A549 (cell line): ENCODE results near the gene FSTL4. TPM values are rescaled to one million over a fixed set of nuclear protein-coding genes. Genes with fewer than 3 reads are reported as not detected.

Experiments
- ATAC-seq, 2 experiments: fragments of 200-7000 bp in 1 of 2; fragments of >200 bp in 1 of 2; cut with Nextera tagmentation in 1 of 2; cut with Tn5 transposase in 1 of 2; 3 replicates each; pipeline versions ENCODE4 v1.8.0 to v1.9.1; 2018 to 2020; ENCODE audit warnings: mild to moderate bottlenecking in 1 of 2, moderate library complexity in 1 of 2
- CTCF ChIA-PET: fragments of 300-600 bp; sonication (Branson Sonifier 250); formaldehyde crosslinking; extraction: SDS; loops from one replicate; lab custom pipeline; 2021; ENCODE audit warnings: antibody characterized with exemption, inconsistent platforms; lab: Yijun Ruan, JAX
- POLR2A ChIA-PET: fragments of 350-600 bp; formaldehyde crosslinking; extraction: SDS; loops from one replicate; lab custom pipeline; 2021; ENCODE audit warnings: antibody characterized with exemption, inconsistent platforms; lab: Yijun Ruan, JAX
- DNase-seq, 2 experiments: peaks; one replicate each; pipeline versions ENCODE4 v3.0.0 to v3.0.0-alpha.2; 2011 to 2016; ENCODE audit warnings: low read depth in 1 of 2, low spot score in 1 of 2
- FAIRE-seq: peaks from 2 replicates; lab custom pipeline; 2011; peaks lifted over from hg19 to GRCh38; lab: Jason Lieb, UNC
- H3K27ac ChIP-seq, 2 experiments: fragments of >200 bp; sonication (Bioruptor Twin); formaldehyde crosslinking; 3 replicates each; pipeline ENCODE4 v1.5.1; 2016 to 2017
- H3K4me1 ChIP-seq: fragments of >200 bp; sonication (Bioruptor Twin); formaldehyde crosslinking; 3 replicates; pipeline ENCODE4 v1.6.1; 2016
- H3K4me2 ChIP-seq: fragments of >200 bp; sonication (Bioruptor Twin); formaldehyde crosslinking; 3 replicates; pipeline ENCODE4 v1.6.1; 2016
- H3K4me3 ChIP-seq: fragments of >200 bp; sonication (Bioruptor Twin); formaldehyde crosslinking; 3 replicates; pipeline ENCODE4 v1.5.1; 2016
- H3K9me3 ChIP-seq: fragments of >200 bp; sonication (Bioruptor Twin); formaldehyde crosslinking; 3 replicates; pipeline ENCODE4 v1.6.1; 2016
- CBX8 ChIP-seq: fragments of 200-600 bp; sonication (generic); IDR thresholded peaks from 2 replicates; pipeline ENCODE4 v1.6.1; 2016
- CHD2 ChIP-seq: fragments of 150-350 bp; IDR thresholded peaks from 2 replicates; pipeline ENCODE4 v1.6.1; 2014; ENCODE audit warnings: low read length; ENCODE audit not compliant: partially characterized antibody
- EHMT2 ChIP-seq: fragments of 200-600 bp; sonication (generic); IDR thresholded peaks from 2 replicates; pipeline ENCODE4 v1.6.1; 2016; ENCODE audit warnings: antibody characterized with exemption, low read depth, mild to moderate bottlenecking, moderate library complexity
- FOSB ChIP-seq: fragments of 250-450 bp; sonication (Bioruptor Pico); IDR thresholded peaks from 2 replicates; pipeline ENCODE4 v1.5.0; 2020; ENCODE audit warnings: mild to moderate bottlenecking, moderate library complexity
- FOXS1 ChIP-seq: fragments of 250-450 bp; sonication (Bioruptor Pico); IDR thresholded peaks from 2 replicates; pipeline ENCODE4 v1.5.0; 2020; ENCODE audit warnings: mild to moderate bottlenecking, moderate library complexity
- HDAC2 ChIP-seq: fragments of 200-600 bp; sonication (generic); IDR thresholded peaks from 2 replicates; pipeline ENCODE4 v1.6.1; 2016
- HOXA7 ChIP-seq: fragments of 250-450 bp; sonication (Bioruptor Pico); IDR thresholded peaks from 2 replicates; pipeline ENCODE4 v1.5.0; 2020; ENCODE audit warnings: mild to moderate bottlenecking, moderate library complexity
- HOXB13 ChIP-seq: fragments of 250-450 bp; sonication (Bioruptor Pico); IDR thresholded peaks from 2 replicates; pipeline ENCODE4 v1.5.0; 2020; ENCODE audit warnings: low read depth, mild to moderate bottlenecking, moderate library complexity
- HOXB5 ChIP-seq: fragments of 250-450 bp; sonication (Bioruptor Pico); IDR thresholded peaks from 2 replicates; pipeline ENCODE4 v1.5.0; 2020; ENCODE audit warnings: mild to moderate bottlenecking, moderate library complexity
- JUN ChIP-seq, 2 experiments: fragments of >200 bp; sonication (Bioruptor Twin); formaldehyde crosslinking; IDR thresholded peaks; 2 replicates in 1 of 2; 3 replicates in 1 of 2; pipeline ENCODE4 v1.6.1; 2016 to 2017
- MAFK ChIP-seq: fragments of 450-650 bp; IDR thresholded peaks from 2 replicates; pipeline ENCODE4 v1.6.1; 2014; ENCODE audit not compliant: partially characterized antibody
- MYC ChIP-seq: IDR thresholded peaks from 2 replicates; pipeline ENCODE4 v1.6.1; 2012; ENCODE audit warnings: mild to moderate bottlenecking, inconsistent platforms, low read length, improper control_type of control experiment, borderline replicate concordance
- POLR2AphosphoS2 ChIP-seq: conservative IDR thresholded peaks from 2 replicates; pipeline ENCODE4 v1.6.1; 2012; ENCODE audit warnings: low read length, improper control_type of control experiment, inconsistent platforms
- RAD21 ChIP-seq, 2 experiments: fragments of >200 bp in 1 of 2; sonication (Bioruptor Twin) in 1 of 2; formaldehyde crosslinking in 1 of 2; IDR thresholded peaks in 1 of 2; conservative IDR thresholded peaks in 1 of 2; 2 replicates in 1 of 2; 3 replicates in 1 of 2; pipeline ENCODE4 v1.6.1; 2012 to 2018; ENCODE audit warnings: inconsistent platforms in 1 of 2
- RNF2 ChIP-seq: fragments of 200-600 bp; sonication (generic); IDR thresholded peaks from 2 replicates; pipeline ENCODE4 v1.6.1; 2016; ENCODE audit warnings: low read depth, mild to moderate bottlenecking, antibody characterized with exemption, moderate library complexity, borderline replicate concordance
- SREBF2 ChIP-seq: fragments of 450-650 bp; IDR thresholded peaks from 2 replicates; pipeline ENCODE4 v1.6.1; 2014; ENCODE audit warnings: mild to moderate bottlenecking, moderate library complexity
- TFCP2L1 ChIP-seq: fragments of 250-450 bp; sonication (Bioruptor Pico); IDR thresholded peaks from 2 replicates; pipeline ENCODE4 v1.5.0; 2021; ENCODE audit warnings: mild to moderate bottlenecking
- TP53 ChIP-seq: fragments of 250-450 bp; sonication (Bioruptor Pico); IDR thresholded peaks from 2 replicates; pipeline ENCODE4 v1.5.0; 2021; ENCODE audit warnings: mild to moderate bottlenecking, moderate library complexity
- ZNF302 ChIP-seq: fragments of 250-450 bp; sonication (Bioruptor Pico); IDR thresholded peaks from 2 replicates; pipeline ENCODE4 v1.9.0; 2021; ENCODE audit warnings: inconsistent platforms, mild to moderate bottlenecking, moderate library complexity
- WGBS: methylation state at CpG from one replicate; pipeline ENCODE4 v1.1.6; 2017; ENCODE audit errors: missing lambda C conversion rate; 5-methylcytosine and 5-hydroxymethylcytosine counted together
- polyA plus RNA-seq, 4 experiments: library from polyadenylated mRNA; depleted of rRNA in 3 of 4; stranded (reverse); fragments of >200 nt; fragmentation: RNase III in 1 of 4; extraction: RNeasy Plus Mini Kit Qiagen cat#74134 plus additional on column Dnase treatment in 1 of 4; gene quantifications; 2 replicates in 3 of 4; 3 replicates in 1 of 4; pipeline ENCODE4 v1.2.3, GENCODE V29; 2011 to 2017
- TF ChIP-seq, protein P1 (sequence below): IDR thresholded peaks from 2 replicates; pipeline ENCODE4 v1.6.1; 2012; ENCODE audit warnings: low read depth, borderline replicate concordance
- TF ChIP-seq, protein P2 (sequence below): fragments of >200 bp; sonication (Bioruptor Twin); formaldehyde crosslinking; IDR thresholded peaks from 2 replicates; pipeline ENCODE4 v1.6.1; 2016
- TF ChIP-seq, protein P3 (sequence below): fragments of >200 bp; sonication (Bioruptor Twin); formaldehyde crosslinking; IDR thresholded peaks from 3 replicates; pipeline ENCODE4 v1.5.1; 2016
- TF ChIP-seq, protein P4 (sequence below): fragments of 200-600 bp; sonication (generic); IDR thresholded peaks from 2 replicates; pipeline ENCODE4 v1.6.1; 2016; ENCODE audit warnings: antibody characterized with exemption, mild to moderate bottlenecking, moderate library complexity

FSTL4 gene
- polyA plus RNA-seq, 2 of the 4 experiments (the other 2 are of a cell fraction): 1.6 to 1.8 TPM

DNA sequence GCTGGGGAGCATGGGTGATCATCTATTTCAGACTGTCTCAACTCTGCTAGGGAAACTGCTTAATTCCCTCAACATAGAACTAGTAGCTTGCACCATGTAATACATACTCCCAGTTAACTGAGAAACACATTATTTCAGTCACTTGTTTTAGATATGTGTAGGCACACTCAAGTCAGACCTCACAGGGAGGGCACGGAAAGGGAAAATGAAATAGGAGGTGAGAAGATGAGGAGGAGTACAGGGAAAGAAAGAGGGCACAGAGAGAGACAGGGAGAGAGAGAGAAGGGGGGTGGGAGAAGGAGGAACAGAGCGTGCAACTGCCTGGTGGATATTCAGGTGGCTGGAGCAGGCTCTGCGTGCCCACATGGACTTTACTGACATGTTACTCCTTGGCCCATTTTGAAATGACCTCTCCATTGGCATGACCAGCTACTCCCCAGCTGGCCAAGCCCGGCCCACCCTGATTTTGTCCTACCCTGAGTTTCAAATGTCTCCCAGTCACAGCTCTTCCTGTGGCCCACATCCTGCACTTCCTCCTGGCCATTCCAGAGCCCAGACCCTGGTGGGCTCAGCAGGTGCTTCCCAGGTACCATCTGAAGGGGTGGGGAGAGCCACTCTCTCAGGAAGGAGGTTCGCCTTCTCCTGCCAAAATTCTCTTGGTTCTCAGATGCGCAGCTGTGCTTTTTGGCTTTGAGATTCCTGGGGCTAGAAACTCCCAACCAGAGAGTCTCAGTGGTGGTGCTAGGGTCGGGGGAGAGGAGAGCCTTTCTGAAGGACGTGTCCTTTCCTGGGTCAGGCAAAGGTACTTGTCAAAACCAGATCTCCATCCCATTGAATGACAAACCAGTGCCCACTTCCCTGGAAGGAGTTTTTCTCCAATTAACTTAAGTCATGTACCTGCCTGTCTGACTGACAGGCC is 229.4 kb downstream of the FSTL4 start:
- no peak for DNase-seq
- TF ChIP-seq RAD21 (conservative IDR thresholded peaks at IDR 0.05 in 1 of 2, IDR thresholded peaks at IDR 0.05 in 1 of 2) (no peak), CHD2 (no peak)
- no peak for ATAC-seq
- CTCF ChIA-PET: interaction anchor here (1.1 kb wide), 1 partner anchor 10 kb away, joined by 3 read pairs; no protein-coding TSS in a partner anchor
- Histone ChIP-seq H3K4me3 (no peak overlapping the region), H3K4me2 (no peak overlapping the region), H3K9me3 (peaks cover 7% of the 10 kb centered on the region), H3K27ac (no peak overlapping the region), H3K4me1 (no peaks in the 10 kb centered on the region)
- WGBS: 45% methylated on average over 8 of the region's 8 CpGs
- POLR2A ChIA-PET: no interaction called here
- FAIRE-seq: no peak

DNA sequence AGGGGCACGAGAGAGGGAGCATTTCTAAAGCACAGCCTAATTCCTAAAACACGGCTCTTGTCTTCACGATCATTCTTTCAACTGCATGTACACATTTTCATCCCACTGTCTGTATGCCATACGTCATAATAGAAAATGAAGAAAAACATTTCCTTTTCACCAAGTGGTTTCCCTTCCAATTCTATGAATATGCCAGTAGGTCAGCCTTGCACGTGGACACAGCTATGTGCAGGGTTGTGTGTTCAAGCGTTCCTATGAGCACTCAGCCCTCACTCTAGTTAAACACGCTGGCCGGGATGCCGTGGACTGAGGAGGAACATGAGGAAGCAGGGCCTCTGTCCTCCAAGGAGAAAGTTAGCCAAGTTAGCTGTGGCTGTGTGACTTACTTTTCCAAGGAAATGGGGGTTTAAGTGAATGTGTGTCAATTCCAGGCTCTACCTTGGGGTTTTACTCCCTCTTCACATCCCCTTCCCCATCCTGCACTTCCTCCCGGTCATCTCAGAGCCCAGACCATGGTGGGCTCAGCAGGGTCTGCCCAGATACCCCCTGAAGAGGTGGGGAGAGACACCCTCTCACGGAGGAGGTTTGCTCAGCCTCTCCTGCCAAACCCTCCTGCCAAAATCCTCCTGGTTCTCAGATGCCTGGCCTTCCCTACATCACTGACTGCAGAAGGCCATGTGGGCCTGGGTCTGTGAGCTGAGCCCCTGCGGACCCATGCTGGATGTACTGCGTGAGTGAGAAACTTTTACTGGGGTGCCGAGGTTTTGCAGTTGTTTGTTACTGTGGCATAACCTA is 230.6 kb downstream of the FSTL4 start:
- no peak overlapping the region for H3K27ac ChIP-seq
- peaks cover 19% of the 10 kb centered on the region for H3K9me3 ChIP-seq
- WGBS: 39% methylated on average over 14 of the region's 14 CpGs
- ChIA-PET POLR2A (no interaction called here), CTCF (no interaction called here)
- no peak for TF ChIP-seq FOSB (CRISPR knock-in tag)
- no peak for TF ChIP-seq FOXS1 (CRISPR knock-in tag)
- no peak for TF ChIP-seq MAFK
- no peak for TF ChIP-seq TP53 (CRISPR knock-in tag)
- TF ChIP-seq JUN (IDR thresholded peaks at IDR 0.05): no peak
- TF ChIP-seq, protein P1, sequence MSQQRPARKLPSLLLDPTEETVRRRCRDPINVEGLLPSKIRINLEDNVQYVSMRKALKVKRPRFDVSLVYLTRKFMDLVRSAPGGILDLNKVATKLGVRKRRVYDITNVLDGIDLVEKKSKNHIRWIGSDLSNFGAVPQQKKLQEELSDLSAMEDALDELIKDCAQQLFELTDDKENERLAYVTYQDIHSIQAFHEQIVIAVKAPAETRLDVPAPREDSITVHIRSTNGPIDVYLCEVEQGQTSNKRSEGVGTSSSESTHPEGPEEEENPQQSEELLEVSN: no peak
- no peak for TF ChIP-seq EHMT2
- TF ChIP-seq, protein P2, sequence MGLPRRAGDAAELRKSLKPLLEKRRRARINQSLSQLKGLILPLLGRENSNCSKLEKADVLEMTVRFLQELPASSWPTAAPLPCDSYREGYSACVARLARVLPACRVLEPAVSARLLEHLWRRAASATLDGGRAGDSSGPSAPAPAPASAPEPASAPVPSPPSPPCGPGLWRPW: no peak
- TF ChIP-seq, protein P3, sequence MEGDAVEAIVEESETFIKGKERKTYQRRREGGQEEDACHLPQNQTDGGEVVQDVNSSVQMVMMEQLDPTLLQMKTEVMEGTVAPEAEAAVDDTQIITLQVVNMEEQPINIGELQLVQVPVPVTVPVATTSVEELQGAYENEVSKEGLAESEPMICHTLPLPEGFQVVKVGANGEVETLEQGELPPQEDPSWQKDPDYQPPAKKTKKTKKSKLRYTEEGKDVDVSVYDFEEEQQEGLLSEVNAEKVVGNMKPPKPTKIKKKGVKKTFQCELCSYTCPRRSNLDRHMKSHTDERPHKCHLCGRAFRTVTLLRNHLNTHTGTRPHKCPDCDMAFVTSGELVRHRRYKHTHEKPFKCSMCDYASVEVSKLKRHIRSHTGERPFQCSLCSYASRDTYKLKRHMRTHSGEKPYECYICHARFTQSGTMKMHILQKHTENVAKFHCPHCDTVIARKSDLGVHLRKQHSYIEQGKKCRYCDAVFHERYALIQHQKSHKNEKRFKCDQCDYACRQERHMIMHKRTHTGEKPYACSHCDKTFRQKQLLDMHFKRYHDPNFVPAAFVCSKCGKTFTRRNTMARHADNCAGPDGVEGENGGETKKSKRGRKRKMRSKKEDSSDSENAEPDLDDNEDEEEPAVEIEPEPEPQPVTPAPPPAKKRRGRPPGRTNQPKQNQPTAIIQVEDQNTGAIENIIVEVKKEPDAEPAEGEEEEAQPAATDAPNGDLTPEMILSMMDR: no peak
- DNase-seq (no peak), FAIRE-seq (no peak), ATAC-seq (no peak)
- no peak overlapping the region for H3K4me2 ChIP-seq
- no peaks in the 10 kb centered on the region for H3K4me1 ChIP-seq
- H3K4me3 ChIP-seq: no peak overlapping the region

DNA sequence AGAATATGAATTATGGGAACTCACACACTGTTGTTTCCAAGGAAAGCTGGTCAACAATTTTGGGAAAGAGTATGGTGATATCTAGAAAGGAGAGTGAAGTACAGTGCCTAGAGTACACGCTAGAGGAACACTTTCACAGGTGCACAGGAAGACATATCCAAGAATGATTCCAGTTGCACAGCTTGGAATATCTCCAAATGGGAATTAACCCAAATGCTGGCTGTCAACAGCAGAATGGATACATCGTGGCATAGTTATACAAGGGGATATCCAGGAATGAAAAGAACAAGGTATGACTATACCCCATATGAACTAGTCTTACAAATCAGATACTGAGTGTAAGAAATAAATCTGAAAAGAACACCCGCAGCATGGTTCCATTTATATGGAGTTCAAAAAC is 231.3 kb downstream of the FSTL4 start:
- no peak for ATAC-seq
- Histone ChIP-seq H3K4me2 (no peak overlapping the region), H3K4me3 (no peak overlapping the region), H3K27ac (no peak overlapping the region), H3K4me1 (no peaks in the 10 kb centered on the region), H3K9me3 (peaks cover 20% of the 10 kb centered on the region)
- POLR2A ChIA-PET: no interaction called here
- CTCF ChIA-PET: interaction anchor here (1.5 kb wide), 1 partner anchor 43 kb away, joined by 3 read pairs; no protein-coding TSS in a partner anchor
- 78% methylated on average over 3 of the region's 3 CpGs for WGBS
- FAIRE-seq: no peak
- no peak for DNase-seq
- TF ChIP-seq RNF2 (no peak), HOXB5 (CRISPR knock-in tag) (no peak), CBX8 (no peak), CHD2 (no peak), MYC (no peak), HOXB13 (no peak), ZNF302 (CRISPR knock-in tag) (no peak), JUN (IDR thresholded peaks at IDR 0.05) (no peak), TFCP2L1 (CRISPR knock-in tag) (no peak), SREBF2 (no peak), HDAC2 (no peak), POLR2AphosphoS2 (no peak), FOXS1 (CRISPR knock-in tag) (no peak), HOXA7 (CRISPR knock-in tag) (no peak)
- TF ChIP-seq, protein P2: no peak
- TF ChIP-seq, protein P4, sequence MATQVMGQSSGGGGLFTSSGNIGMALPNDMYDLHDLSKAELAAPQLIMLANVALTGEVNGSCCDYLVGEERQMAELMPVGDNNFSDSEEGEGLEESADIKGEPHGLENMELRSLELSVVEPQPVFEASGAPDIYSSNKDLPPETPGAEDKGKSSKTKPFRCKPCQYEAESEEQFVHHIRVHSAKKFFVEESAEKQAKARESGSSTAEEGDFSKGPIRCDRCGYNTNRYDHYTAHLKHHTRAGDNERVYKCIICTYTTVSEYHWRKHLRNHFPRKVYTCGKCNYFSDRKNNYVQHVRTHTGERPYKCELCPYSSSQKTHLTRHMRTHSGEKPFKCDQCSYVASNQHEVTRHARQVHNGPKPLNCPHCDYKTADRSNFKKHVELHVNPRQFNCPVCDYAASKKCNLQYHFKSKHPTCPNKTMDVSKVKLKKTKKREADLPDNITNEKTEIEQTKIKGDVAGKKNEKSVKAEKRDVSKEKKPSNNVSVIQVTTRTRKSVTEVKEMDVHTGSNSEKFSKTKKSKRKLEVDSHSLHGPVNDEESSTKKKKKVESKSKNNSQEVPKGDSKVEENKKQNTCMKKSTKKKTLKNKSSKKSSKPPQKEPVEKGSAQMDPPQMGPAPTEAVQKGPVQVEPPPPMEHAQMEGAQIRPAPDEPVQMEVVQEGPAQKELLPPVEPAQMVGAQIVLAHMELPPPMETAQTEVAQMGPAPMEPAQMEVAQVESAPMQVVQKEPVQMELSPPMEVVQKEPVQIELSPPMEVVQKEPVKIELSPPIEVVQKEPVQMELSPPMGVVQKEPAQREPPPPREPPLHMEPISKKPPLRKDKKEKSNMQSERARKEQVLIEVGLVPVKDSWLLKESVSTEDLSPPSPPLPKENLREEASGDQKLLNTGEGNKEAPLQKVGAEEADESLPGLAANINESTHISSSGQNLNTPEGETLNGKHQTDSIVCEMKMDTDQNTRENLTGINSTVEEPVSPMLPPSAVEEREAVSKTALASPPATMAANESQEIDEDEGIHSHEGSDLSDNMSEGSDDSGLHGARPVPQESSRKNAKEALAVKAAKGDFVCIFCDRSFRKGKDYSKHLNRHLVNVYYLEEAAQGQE: no peak
